HG02759 (cell line): ENCODE measurements around the gene SLC9A3.
"Not testable (repeated sequence)": the region's sequence is repeated elsewhere in the genome, so short reads cannot be mapped to it uniquely, and the experiment has no call there.

Experiments
- ATAC-seq: cut with Tn5 transposase; IDR thresholded peaks from one replicate; pipeline ENCODE4 v1.9.1; 2021; ENCODE audit warnings: mild to moderate bottlenecking, moderate library complexity; ENCODE audit not compliant: unreplicated experiment

SLC9A3 gene

DNA sequence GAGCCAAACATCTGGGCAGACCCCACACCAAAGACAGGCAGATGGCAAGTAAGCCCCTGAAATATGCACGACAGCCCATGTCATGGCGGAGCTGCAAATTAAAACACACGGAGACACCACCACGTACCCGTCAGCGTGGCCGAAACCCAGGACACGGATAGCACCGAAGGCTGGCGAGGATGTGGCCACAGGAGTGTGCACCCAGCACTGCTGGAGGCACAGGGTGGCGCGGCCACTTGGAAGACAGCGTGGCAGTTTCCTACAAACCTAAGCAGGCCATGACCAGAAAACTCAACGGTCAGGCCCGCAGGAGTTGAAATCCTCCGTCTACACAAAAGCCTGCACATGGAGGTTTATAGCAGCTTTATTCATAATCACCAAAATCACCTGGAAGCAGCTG, 12.8 kb downstream of the SLC9A3 start:
- no peak for ATAC-seq

DNA sequence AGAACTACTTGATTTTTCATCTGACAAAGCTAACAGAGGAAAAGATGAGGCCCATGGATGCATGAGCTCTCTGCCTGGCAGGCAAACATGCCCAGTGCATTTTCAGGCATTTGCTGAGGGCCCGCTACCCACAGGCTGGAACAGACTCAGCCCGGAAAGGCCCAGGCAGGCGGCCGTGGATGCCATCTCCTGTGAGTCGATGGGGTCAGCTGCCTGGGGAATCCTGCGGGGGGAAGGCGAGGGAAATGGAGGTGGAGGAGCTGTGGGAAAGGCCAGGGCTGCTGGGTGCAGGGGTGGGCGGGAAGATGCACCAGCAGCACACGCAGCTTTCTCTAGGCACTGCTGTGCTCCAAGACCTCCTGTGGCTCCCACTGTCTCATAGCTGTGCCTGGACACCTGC, 13.7 kb downstream of the SLC9A3 start:
- no peak for ATAC-seq

DNA sequence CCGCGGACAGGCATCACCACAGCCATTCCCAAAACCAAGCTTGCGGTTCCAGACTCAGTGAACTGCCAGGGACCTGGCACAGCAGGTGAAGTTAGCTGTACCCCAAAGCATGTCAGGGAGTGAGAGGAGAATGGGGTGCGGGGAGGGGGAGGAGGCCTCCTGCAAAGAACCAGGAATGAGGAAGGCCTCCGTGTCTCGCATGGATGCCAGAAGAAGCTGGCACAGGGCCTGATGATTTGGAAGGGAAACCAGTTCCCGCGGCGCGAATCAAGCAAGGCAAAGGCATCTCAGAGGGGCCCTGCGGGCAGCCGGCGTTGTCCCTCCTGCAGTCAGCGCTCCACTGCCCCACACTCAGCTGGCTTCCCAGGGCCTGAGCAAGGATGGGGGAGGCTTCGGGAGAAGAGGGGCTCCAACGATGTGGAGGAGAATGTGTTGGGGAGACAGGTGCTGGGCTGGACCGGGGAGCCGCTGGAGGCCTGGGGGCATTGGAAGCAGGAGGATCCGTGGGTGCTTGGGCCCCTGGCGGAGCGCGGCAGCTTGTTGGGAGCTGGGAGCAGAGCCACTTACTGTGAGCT, 14.6 kb downstream of the SLC9A3 start:
- ATAC-seq, result no peak

DNA sequence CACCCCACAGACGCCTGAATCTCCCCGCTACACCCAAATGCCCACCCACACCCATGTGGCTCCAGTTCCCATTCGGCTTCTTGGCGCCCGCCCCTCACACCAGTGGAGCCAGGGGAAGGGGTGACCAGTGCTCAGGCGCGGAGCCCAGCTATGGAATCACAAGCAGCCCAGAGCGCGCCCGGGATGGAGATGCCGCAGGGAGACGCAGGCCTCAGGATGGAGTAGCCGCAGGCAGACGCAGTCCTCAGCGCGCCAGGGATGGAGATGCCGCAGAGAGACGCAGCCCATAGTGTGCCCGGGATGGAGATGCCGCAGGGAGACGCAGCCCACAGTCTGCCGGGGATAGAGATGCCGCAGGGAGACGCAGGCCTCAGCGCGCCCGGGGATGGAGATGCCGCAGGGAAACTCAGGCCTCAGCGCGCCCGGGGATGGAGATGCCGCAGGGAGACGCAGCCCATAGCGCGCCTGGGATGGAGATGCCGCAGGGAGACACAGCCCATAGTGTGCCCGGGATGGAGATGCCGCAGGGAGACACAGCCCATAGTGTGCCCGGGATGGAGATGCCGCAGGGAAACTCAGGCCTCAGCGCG, 16.2 kb downstream of the SLC9A3 start:
- ATAC-seq, result not testable (repeated sequence)

DNA sequence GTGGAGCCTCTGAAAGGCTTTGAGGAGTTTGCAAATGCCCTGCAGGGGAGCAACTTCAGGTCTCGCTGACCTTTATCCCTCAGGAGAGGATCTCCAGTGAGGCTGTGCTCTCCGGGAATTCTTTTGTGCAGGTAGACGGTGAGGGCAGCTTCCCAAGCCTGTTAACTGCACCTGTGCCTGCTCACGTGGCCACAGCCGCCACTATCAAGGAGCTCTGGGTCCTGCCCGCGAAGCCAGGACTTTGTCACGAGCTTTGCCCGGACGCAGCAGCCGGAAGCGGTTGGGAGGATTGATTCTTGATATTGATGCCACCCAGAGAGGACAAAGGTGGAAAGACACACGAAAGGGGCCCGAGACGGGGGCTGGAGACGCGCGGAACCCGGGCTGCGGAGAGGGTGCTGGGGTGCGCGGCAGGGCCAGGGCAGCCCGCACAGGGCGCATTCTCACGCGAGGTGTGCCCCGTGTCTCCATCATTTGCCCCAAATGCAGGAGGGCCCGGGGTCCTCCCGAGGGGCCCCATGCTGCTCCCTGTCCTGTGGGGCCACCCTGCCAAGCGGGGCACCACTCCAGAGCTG, 18.2 kb downstream of the SLC9A3 start:
- no peak for ATAC-seq

DNA sequence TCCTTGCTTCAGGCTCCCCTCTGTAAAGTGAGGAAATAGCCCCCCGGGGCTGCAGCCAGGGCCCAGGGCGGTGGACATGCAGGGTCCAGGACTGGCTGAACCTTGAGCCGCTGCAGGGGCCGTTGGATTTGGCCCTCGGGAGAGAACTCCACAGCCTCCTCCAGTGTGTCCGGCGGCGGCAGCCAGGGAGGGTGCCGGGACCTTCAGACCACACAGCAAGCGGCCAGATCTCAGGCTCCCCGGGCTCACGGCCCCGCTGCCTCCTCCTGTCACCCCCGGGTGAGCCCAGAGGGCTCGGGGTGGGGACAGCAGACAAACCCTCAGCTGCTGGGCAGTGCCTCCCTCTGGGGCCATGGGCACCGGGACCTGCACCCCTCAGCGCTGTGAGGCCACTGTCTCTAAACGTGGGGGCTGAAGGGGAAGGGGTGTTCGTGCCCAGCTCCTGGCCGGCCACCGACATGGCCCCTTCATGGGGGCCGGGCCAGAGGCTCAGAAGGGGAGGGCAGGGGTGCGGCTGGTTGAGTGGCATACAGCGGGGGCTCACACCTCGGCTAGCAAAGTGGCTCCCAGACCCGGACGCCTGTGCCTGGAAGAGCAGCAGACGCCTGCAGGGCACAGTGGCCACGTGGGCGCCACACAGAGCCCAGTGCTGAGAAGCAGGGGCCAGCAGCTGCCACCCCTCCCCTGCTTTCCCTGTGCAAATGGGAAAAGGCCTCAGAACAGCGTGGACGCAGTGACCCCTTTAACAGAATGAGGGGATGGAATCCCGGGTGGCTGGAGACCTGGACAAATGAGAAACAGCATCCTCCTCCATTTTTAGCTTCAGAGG, 19.7 kb downstream of the SLC9A3 start:
- ATAC-seq, result no peak

DNA sequence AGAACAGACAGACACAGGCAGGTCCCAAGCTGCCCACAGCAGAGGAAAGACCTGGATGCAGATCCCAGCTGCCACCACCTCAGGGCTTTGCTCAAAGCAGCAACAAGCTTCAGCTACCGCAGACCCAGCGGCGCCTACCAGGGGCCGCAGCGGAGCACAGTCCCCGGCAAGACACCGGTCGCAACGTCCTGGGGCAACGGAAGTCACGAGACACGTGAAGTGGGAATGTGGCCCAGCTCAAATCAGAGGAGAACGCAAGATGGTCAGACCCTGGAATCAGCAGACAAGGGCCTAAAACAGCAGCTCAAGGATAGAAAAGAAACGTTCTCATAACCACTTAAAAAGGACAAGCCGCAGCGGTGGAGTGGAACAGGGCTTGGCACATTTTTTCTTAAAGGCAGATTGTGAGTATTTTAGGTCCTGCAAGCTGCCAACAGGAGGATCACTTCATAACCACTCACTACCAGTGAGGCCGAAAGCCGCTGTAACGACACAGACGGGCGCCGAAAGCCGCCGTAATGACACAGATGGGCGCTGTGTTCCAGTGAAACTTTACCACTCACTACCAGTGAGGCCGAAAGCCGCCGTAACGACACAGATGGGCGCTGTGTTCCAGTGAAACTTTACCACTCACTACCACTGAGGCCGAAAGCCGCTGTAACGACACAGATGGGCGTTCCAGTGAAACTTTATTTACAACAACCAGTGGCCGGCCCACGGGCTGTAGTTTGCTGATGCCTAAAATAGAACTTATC, 21.7 kb downstream of the SLC9A3 start:
- ATAC-seq, result no peak

DNA sequence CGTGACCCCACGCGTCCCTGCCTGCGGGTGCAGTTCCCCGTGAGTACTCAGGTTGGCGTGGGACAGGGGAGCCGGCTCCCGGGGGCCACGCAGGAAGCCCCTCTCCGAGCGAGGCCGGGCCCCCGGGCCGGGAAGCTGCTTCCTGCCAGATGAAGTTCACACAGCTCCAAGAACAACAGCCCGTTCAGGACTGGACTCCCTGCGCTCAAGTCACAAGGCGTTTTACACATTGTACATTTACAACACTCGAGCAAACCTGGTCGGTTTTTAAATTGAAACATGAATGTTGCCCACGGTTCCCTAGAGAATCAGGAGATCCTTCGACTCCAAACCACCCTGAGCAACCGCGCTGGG, 22.4 kb downstream of the SLC9A3 start:
- ATAC-seq, result no peak

DNA sequence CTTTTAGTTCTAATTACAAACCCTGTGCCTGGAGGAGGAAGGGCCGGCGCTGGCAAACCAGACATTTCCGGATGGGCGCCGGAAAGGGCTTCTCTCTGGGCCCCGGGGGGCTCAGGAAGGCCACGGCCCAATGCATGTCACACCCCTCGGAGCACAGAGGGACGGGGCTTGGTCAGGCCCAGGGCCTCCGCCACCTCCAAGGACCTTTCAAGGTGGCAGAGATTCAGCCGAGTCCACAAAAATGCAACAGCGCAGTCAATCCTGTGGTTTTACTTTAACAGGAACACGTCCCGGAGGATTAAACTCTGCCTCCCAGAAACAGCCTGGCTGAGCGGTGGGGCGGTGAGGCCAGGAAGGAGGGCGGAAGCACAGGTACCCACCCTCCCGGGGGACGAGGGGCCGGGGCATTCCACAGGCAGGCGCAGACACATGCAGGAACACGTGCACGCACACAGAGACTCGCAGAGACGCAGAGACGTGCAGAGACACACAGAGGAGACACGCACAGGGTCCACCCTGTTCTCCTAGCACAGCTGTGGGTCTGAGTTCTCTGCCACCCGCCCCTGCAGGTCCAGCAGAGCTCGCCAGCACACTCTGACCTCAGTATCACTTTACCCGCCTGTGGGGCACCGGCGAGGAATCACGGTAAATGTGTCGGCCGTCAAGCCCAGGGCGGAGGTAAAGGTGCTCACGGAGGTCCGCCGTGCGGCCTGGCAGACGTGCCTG, 23.0 kb downstream of the SLC9A3 start:
- no peak for ATAC-seq

DNA sequence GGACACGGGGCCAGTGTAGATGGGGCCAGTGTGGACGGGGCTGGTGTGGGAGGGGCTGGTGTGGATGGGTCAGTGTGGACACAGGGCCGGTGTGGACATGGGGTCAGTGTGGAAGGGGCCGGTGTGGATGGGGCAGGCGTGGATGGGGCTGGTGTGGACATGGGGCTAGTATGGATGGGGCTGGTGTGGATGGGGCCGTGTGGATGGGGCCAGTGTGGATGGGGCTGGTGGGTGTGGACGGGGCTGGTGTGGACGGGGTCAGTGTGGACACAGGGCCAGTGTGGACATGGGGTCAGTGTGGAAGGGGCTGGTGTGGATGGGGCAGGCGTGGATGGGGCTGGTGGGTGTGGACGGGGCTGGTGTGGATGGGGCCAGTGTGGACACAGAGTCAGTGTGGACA, 23.8 kb downstream of the SLC9A3 start:
- ATAC-seq, result no peak

DNA sequence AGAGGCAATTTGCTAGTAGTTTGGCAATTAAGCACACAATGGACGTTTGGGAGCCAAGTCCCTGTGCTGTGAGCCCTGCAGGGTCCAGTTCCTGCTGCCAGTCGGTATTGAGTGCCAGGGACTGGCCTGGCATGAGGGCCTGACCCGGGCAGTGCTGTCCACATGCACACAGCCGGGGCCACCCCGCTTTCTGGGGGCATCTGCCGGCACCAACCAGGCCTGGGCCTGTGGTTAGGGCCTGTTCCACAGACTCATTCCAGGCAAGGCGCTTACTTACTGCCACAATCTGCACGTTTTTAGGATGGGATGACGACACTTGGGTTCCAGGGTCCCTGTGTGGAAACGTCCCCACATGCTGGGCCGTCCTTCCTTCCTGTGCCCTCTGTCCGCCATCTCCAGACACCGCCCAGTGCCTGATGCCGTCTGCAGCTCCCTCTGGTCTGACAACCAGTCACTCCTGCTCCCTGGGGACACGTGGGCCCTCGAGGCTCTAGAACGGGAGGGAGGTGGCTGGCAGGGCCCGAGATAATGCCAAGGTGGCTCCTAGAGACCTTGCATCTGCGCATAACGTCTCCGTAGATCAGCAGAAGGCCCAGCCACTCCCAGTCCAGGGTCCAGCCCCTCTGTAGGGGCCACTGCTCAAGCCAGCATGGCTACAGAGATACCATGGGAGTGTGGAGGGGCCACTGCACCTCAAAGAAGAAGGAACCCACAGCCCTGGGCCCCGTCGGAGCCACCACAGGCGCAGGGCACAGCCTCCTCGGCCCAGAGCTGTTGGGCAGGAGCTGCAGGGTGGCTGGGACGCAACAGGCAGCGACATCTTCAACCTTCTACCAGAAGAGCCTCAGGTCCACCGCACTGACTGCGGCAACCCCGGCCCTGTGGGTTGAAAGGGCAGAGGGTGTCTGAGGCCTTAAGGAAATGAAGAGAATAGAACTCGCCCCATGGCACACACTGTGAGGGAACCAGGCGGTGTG, 24.7 kb downstream of the SLC9A3 start:
- ATAC-seq, result no peak

DNA sequence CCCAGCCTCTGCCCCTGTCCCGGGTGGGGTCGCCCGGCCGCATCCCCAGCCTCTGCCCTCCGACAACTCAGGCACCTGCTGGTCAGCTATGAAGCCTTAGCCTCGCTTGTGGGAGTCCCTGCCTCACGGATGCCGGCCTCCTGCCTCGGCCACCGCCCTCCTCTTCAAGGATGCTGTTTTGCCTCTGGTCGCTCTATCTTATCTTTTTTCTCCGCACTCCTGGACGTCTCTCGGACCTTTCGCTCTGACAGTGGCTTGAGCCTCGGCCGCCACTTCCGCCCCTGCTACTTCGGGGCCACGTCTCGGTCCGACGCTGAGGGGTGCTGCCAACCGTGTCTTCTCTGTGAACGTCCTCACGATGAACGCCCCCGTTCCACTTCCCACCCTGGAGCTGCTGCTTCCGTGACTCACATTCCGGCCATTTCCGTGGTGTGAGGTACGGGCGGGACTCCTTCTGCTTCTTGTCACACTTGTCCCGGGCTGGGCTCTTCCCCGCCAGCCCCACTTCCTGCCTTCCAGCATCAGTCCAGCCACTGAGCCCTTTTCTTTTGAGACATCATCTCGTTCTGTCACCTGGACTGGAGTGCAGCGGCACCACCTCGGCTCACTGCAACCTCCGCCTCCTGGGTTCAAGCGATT, 26.3 kb downstream of the SLC9A3 start:
- no peak for ATAC-seq

DNA sequence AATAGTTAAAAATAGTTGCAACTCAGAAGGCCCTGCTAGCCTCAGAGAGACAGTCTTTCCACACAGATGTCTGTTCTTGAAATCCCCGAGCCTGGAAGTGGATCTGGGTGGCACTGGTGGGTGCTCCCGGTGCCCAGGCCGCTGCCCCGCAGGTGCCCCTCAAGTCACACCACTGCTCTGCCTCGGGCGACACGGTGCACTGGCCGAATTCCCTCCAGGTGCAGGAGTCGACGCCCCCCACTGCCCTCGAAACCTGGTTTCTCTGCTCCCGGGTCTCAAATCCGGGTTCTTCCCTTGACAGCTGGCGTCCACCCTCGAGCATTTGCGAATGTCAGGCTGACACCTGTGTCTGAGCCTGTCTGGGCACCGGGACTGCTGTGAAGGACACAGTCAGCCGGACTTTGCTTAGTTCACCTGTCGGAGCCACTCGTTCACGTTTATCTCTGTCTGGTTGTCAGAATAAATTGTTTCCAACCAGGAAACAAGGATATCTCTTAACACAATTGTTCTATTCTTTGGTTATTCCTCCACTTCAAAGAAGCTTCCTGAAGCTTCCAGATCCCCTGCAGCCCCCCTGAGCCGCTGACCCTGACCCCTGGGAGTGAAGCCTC, 27.1 kb downstream of the SLC9A3 start:
- no peak for ATAC-seq

DNA sequence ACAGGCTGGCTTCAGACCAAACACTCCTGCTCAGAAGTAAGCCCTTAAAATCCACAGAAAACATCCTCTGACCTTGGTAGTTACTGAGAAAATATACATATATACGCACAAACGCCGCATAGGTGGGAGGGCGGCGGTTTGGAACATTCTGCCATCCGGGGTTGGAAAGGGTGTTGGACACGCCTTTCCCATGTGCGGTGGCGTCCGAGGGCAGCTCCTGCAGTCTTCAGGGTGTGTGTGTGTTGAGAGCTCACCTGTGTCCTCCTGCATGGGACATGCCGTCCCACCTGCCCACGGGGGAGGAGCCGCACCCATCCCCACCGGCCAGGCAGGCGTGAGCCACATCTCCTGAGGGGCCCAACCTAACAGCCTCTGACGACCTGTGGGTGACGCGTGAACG, 28.2 kb downstream of the SLC9A3 start:
- ATAC-seq, result no peak

DNA sequence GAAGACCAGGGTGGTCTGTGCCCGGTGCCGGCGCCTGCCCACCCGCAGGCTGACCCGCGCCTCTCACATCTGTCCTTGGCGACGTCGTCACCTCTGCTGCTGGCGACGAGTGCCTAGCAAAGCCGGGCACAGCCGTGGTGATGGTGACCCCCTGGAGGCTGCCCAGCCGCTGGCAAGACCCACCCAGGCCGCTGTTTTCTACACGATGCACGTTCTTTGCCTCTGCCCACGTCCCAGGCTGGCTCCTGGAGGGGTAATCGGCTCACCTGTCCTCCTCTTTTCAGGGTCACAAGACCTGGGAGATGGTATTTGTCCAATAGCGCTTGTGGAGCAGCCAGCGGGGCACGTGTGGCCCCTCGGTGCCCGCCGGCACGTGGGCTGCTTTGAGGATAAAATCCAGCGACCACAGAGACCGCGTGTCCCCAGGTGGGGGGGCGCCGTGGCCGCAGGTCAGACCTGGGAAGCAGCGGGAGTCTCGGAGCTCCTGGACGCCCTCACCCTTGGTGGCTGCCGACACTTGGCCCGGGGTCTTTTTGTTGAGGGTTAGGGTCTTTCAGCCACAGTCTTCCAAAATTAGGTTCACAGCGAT, 29.5 kb downstream of the SLC9A3 start:
- no peak for ATAC-seq

DNA sequence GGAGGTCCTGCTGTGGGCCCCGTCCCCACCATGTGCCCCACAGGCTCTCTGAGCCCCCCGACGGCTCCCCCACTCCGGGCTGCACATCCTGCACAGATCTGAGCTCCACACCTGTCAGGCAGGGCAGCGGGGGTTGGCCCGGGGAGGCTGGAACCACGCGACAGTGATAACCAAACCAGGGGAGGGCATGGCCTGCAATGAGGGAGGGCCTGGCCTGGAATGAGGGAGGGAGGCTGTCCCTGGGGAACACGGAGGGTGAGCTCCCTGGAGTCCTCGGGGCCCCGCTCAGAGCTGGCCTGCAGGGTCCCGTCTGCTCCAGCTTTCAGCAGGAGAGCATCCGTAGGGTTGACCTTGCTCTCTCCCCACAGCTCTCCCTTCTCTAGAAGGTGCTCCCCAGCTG, 30.5 kb downstream of the SLC9A3 start:
- no peak for ATAC-seq

DNA sequence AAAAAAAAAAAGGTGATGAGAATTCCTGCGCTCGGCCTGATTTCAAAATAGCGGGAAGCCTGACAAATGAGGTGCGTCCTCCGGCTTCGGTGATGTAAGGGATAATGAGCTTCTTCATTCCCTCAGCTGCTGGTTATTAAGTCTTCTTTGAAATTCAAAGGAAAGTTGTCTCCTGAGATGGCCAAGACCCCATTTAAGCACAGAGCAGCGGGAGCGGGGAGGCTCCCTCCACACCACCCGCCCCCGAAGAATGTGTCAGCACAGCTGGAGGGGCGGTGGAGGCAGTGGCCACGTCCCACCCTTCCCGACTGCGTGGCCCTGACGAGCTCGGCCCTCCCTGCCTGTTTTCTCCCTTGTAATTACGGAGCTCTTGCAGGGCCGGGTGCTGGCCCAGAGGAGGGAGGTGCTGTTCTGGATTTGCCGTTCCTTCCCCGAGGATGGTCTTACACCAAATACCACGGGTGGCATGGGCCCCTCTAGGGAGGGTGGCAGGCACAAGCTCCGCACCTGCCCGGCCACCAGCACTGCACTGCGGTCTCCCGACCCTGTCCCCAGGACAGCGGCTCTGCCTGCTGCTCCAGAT, 31.0 kb downstream of the SLC9A3 start:
- ATAC-seq, result no peak

DNA sequence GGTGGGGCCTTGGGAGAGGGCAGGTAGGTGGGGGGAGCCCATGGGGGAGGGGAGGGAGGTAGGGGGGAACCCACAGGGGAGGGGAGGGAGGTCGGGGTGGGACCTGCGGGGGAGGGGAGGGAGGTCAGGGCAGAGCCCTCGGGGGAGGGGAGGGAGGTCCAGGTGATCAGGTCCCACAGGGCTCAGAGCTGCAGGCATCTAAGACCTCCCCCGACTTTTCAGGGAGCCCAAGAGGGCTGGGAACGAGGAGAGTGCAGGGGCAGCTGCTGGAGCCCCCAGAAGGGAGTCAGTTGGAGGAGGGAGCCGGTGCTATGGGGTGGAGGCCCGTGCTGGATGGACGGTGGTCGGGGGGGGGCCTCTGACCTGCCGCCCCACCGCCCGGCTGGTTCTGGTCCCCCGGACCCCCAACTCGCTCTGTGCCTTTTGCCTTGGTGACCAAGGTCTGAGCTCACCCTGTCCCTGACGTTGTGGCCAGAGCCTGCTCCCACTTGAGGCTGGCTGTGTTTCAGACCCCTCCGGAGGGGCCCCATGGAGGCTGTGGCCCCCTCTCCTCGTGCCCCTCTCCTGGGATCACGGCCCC, 31.8 kb downstream of the SLC9A3 start:
- ATAC-seq, result no peak
